Stimulated activated CD8-positive, alpha-beta memory T cell treated with anti-CD3 and anti-CD28 coated beads, Interleukin-7, amount 100 ng/mL, for 1 hour (primary cell): ENCODE measurements around the gene PPP1R16B.
"Not testable (repeated sequence)": the region's sequence is repeated elsewhere in the genome, so short reads cannot be mapped to it uniquely, and the experiment has no call there.

ENCODE experiments used
- DNase-seq, 2 donors: peaks; one replicate each; pipeline ENCODE4 v3.0.0-alpha.2; 2020; ENCODE audit warnings: low read depth in 2 of 2

Gene PPP1R16B

GRCh38 chr20:38932457-38933120, 127.1 kb downstream of the PPP1R16B start:
- DNase-seq, result no peak

- DNase-seq, result no peak
Measured at GRCh38 chr20:38934530-38934929, 129.0 kb downstream of the PPP1R16B start.

- no peak for DNase-seq
Measured at GRCh38 chr20:38935285-38935684, 129.8 kb downstream of the PPP1R16B start.

- no peak for DNase-seq
Measured at GRCh38 chr20:38935967-38936407, 130.5 kb downstream of the PPP1R16B start.

- DNase-seq, result no peak
Measured at GRCh38 chr20:38937000-38937399, 131.5 kb downstream of the PPP1R16B start.

GRCh38 chr20:38937978-38938473, 132.5 kb downstream of the PPP1R16B start:
- DNase-seq, result no peak

- no peak for DNase-seq
Measured at GRCh38 chr20:38939686-38940085, 134.2 kb downstream of the PPP1R16B start.

GRCh38 chr20:38940644-38941043, 135.1 kb downstream of the PPP1R16B start:
- DNase-seq, result no peak

- DNase-seq, result no peak
Measured at GRCh38 chr20:38941726-38942389, 136.4 kb downstream of the PPP1R16B start.

- no peak for DNase-seq
Measured at GRCh38 chr20:38945012-38945411, 139.5 kb downstream of the PPP1R16B start.

- no peak for DNase-seq
Measured at GRCh38 chr20:38946836-38947235, 141.3 kb downstream of the PPP1R16B start.

GRCh38 chr20:38947931-38948362, 142.4 kb downstream of the PPP1R16B start:
- no peak for DNase-seq

GRCh38 chr20:38950254-38950653, 144.8 kb downstream of the PPP1R16B start:
- no peak for DNase-seq

GRCh38 chr20:38951611-38952010, 146.1 kb downstream of the PPP1R16B start:
- DNase-seq, result no peak

- no peak for DNase-seq
Measured at GRCh38 chr20:38952153-38952552, 146.7 kb downstream of the PPP1R16B start.

- no peak for DNase-seq
Measured at GRCh38 chr20:38953630-38954340, 148.3 kb downstream of the PPP1R16B start.

- DNase-seq, result no peak
Measured at GRCh38 chr20:38957235-38957876, 151.9 kb downstream of the PPP1R16B start.

- DNase-seq, result no peak
Measured at GRCh38 chr20:38957915-38958485, 152.5 kb downstream of the PPP1R16B start.

GRCh38 chr20:38960187-38960687, 154.7 kb downstream of the PPP1R16B start:
- not testable (repeated sequence) for DNase-seq

- DNase-seq, result peak in 1 of 2 donors; percentile 0
Measured at GRCh38 chr20:38961530-38962043, 156.1 kb downstream of the PPP1R16B start.
